HG03045 (cell line): Measurements from ENCODE around the gene TRIM44.
"Not testable (repeated sequence)": the region's sequence is repeated elsewhere in the genome, so short reads cannot be mapped to it uniquely, and the experiment has no call there.

Source experiments
- ATAC-seq: cut with Tn5 transposase; IDR thresholded peaks from one replicate; pipeline ENCODE4 v1.9.1; 2021; ENCODE audit warnings: mild to moderate bottlenecking, moderate library complexity; ENCODE audit not compliant: unreplicated experiment

The TRIM44 gene

DNA sequence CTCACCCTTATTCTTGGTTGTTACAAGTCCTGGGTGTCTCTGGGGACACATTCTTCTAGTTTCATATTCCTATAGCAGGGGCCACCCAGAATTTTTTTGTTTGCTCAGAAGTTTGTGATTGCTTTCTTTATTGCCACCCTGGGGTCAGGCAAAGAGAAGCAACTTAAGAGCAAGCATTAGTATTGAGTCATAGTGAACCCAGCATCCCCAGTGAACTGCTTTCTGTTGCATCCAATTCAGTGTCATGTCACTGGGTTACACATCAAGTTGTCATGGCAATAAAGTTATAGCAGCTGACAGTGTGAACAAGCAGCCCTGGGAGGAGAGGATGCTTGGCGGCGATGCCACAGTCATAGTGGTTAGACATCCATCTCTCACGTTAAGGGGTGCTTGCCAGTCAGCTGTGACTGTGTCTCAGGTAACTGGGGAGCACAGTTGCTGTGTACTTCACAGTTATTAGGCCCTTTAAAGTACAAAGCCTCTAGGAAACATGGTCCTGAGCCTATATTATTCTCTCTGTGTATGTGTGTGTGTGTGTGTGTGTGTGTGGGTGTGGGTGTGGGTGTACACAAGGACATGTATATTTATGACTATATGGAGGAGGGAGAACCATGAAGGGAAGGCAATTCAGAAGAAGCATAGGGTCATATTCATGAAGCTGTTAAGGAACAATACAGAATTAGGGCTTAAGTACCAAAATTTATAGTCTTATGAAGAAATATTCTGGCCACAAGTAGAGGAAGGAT, 52.5 kb downstream of the TRIM44 start:
- ATAC-seq, result peak; percentile 86

DNA sequence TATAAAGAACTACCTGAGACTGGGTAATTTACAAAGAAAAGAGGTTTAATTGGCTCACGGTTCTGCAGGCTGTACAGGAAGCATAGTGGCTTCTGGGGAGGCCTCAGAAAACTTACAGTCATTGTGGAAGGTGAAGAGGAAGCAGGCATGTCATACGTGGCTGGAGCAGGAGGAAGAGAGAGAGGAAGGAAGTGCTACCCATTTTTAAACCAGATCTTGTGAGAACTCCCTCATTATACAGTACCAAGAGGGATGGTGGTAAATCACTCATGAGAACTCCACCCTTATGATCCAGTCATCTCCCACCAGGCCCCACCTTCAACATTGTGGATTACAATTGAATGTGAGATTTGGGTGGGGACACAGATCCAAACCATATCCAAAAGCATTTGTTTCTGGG, 53.1 kb downstream of the TRIM44 start:
- not testable (repeated sequence) for ATAC-seq

DNA sequence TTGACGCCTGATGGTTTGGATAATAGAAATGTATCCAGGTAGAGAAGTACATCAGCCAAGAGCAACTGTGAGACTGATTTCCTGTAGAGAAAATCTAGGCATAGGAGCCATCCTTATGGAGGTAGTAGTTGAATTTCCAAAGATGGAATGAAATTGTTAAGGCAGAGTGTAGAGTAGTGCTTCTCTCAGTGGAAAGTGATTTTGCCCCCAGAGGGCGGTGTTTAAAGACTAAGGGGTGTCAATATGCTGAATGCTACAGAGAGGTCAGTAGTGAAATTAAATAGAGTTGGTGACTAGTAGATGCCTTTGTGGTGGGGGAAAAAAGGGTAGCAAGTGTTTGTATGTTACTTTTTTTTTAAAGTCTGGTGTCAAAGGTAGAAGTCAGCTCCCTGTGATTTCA, 54.5 kb downstream of the TRIM44 start:
- no peak for ATAC-seq

DNA sequence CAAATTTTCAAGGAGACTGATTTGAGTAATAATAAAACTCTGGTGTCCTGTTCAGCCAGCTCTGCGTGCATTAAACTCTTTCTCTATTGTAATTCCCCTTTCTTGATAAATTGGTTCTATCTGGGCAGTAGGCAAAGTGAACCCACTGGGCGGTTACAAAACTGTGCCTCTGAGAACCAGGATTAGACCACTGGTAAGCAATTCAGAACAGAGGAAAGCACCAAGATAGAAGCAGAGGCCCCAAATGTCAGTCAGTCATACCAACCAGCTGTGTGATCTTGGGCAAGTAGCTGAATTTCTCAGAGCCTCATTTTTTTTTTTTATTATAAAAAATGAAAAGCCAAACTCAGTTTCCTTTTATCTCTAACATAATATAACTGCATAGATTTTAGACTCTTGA, 54.9 kb downstream of the TRIM44 start:
- ATAC-seq, result no peak

DNA sequence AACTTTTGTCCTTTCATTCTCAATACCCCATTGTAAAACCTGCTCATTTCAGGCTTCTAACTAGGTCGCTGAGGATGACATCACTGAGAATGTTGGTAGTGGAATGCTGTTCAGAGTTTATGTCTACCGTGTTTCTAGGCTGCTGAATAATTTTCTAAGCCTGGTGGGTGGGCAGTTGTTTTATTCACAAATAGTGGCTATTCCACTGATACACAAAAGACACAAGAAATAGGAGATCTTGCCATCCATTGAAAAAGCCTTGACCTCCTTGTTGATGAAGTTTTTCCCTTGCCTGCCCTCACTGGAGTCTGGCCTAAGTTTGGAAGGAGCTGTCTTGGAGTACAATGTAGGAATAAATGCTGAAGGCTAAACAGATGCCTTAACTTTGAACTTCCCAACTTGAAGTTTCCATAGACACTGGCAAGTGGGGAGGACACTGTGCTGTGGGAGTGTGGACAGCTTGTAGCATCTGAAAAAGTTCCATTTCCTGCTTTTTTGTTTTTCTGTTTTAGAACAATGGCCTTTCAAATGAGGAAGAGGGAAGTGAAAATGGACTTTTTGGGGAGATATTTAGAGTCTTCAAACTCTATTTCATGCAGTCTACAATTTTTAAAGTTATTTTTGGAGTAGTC, 59.2 kb downstream of the TRIM44 start:
- ATAC-seq, result peak; percentile 49

DNA sequence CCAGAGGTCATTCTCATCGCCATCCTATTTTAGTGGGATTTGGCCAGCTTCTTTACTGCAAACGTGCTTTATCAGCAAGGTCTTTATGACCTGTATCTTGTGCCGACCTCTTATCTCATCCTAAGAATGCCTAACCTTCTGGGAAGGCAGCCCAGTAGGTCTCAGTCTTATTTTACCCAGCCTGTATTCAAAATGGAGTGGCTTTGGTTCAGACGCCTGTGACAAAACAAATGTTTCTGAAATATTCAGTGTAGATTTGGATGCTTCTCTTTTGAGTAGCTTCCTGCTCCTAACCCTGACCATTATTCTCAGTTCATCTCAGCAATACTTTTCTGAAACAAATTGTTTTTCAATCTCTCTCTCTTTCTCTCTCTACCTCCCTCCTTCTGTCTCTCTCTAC, 60.1 kb downstream of the TRIM44 start:
- ATAC-seq, result no peak

DNA sequence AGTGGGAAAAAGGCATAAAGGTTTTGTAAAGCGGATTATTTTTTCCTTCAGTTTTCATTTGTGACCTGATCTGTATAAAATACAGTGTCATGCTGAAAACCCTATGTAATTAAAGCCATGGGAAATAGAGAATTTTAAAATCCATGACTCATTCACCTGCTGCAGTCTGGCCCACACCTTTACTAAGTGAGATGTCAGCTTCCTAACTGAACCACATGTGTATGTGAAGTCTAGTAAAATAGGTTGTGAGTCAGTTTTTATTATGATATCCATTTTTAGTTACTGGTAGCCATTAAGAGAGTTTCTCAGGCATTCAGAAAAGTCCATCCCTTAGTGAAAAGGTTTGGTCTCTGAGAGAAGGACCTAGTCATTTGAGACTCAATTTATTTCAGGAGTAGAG, 60.9 kb downstream of the TRIM44 start:
- no peak for ATAC-seq

DNA sequence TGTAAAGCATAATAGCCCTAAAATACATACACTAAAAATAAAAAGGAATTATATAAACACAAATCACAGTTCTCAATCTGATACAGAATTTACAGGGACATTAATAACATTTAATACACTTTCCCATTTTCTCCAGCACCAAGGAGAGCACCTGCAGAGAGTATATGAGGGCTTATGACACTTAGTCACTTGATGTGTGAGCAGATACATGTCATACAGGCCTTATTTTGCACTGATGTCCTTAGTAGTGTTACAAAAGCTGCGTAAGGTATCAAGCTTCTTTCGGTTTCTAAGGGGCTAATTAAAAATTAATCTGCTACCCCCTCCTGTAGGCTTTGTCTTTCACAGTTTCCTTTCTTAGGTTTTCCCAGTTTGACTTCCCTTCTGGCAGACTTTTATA, 61.3 kb downstream of the TRIM44 start:
- no peak for ATAC-seq

DNA sequence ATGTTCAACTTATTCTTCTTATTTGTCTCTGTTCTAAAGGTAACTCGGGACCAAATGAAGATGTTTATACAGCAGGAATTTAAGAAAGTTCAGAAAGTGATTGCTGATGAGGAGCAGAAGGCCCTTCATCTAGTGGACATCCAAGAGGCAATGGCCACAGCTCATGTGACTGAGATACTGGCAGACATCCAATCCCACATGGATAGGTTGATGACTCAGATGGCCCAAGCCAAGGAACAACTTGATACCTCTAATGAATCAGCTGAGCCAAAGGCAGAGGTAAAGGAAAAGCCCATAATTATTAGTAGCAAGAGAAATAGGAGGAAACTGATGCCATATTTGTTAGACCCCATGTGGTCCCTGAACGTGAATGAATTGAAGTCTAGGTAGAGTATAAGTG, 63.3 kb downstream of the TRIM44 start:
- no peak for ATAC-seq

DNA sequence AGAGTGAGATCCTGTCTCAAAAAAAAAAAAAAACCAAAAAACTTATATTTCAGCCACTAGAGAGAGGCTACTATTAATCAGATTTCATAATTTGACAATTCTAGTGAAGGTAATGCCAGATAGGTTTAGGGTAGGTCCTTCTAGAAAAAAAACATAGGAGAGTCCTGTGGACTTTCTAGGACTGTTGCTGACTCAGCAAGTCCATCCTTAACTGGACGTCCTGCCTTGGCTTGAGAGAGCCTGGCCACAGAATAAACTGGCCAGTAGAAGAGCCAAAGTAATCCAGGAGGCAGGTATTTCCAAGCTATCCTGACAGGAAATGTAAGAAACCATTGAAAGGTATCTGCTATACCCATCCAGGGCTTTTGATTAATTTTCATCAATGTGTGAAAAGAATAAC, 64.6 kb downstream of the TRIM44 start:
- no peak for ATAC-seq

DNA sequence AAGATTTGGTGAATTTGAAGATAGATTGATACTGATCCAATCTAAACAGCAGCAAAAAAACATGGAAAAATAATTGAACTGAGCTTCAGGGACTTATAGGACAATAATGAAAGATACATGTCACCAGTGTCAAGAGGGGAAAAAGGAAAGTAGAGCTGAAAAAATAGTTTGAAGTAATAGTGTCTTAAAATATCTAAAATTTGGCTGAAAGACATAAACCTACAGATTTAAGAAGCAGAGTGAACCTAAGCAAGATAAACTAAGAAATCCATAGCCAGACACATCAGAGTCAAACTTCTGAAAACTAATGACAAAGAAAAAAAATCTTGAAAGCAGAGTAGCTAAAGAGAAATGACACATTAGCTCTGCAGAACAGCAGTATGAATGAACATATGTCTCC, 67.7 kb downstream of the TRIM44 start:
- ATAC-seq, result no peak

DNA sequence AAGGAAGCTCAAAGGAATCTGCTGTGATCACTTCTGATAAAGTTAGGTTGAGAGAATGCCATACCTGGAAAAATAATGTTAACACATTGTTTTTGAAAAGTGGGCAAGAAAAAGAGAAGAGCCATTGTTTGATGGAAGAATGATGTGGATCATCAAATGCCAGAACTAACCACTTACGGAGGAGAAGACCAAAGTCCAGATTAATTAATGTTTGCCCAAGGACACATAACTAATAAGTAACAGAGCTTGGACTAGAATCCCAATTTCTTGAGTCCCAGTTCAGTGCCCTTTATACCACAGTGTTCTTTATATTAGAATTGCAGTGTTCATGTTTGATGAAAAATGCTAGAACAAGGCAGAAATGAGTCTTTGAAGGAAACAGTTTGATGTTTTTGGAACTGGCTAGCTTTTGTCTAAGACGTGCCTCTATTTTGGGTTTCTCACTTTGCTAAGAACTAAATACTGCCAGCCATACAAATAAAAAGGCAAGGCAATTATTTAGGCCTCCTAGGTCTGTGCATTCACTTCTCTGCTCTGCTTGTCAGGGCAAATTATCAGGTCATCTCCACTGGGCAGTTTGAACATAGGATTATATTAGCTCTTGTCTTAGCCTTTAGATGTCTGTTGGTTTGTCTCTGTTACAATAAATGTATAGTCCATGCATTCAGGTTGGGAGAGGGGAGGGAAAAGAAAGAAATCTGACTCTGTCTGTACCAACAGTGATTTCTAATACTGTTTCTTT, 72.3 kb downstream of the TRIM44 start:
- no peak for ATAC-seq

DNA sequence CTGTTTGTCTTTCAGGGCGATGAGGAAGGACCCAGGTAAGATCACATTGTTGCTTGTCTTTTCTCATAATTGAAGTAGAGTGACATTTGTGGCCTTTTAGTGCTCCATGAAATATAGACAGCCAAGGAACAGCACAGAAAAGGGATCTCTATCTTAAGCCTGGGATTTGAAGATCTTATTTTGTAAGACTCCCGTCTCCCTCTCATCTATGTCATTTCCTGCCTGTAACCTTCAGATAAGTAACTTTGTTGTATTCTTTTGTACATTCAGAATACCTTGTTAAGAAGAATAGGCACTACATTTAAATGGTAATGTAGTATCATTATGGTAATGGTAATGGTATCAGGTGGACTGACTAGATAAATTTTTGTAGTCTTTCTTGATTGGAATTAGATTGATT, 72.8 kb downstream of the TRIM44 start:
- ATAC-seq, result no peak

DNA sequence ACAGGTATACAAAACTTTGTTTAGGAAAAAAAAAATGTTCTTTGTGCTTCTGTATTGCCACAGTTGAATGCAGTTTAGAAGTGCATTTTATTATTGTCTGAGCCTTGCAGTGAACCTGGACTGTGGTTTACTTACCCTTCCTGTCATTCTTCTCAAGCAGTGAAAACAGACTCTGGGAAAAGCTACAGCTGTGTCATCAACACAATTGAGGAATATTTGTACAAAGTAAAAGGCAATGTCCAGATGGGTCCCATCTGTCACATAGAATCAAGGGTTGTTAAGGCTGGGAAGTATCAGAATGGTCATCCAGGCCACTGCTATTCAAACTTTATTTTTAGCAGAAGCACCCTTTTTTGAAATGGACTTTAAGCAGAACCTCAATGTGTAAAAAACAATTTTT, 73.3 kb downstream of the TRIM44 start:
- ATAC-seq, result no peak

DNA sequence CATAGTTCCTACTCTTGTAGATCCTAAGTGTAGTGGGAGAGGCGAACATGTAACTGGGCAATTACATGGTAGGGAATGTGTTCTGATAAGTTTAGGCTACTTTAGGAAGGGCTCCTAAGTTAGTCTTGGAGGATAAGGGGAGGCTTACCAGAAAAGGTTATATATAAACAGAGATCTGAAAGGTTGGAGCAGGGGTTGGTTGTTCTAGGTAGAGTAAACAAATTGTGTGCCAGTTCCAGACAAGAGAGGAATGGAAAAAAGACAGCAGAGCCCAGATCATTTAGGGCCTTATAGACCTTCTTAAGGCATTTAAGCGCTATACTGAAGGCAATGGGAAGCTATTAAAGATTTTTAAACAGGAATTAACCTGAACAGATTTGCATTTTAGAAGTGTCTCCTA, 74.4 kb downstream of the TRIM44 start:
- no peak for ATAC-seq

DNA sequence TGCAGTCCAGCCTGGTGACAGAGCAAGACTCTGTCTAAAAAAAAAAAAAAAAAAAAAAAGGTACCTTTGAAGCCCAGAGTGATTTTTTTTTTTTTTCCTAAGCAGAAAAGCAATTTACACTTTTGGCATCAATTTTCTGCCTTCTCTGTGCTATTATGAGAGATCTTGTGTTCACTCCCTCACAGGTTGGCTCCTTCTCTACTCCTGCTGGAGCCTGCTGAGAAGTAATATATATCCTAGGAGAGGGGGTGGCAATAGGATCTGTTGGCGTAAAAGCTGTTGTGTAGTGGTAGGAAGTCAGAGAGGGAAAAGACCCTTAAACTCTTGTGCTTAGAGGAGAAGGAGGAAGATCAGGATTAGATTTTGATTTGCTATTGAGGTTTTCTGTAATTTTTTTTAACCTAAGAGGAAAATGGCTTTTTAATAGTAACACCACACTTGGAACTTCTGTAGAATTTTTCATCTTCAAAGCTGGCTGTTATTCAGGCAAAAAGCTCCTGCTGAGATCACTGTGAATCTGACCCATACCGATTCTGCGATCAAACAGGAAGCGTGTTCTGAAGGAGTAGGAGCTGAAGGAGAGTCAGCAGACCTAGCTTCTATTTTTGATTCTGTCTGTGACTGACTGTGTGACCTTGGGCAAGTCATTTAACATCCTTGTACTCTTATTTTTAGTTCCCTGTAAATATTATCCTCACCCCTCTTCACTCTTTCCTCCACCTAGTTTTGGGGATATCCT, 77.7 kb downstream of the TRIM44 start:
- no peak for ATAC-seq

DNA sequence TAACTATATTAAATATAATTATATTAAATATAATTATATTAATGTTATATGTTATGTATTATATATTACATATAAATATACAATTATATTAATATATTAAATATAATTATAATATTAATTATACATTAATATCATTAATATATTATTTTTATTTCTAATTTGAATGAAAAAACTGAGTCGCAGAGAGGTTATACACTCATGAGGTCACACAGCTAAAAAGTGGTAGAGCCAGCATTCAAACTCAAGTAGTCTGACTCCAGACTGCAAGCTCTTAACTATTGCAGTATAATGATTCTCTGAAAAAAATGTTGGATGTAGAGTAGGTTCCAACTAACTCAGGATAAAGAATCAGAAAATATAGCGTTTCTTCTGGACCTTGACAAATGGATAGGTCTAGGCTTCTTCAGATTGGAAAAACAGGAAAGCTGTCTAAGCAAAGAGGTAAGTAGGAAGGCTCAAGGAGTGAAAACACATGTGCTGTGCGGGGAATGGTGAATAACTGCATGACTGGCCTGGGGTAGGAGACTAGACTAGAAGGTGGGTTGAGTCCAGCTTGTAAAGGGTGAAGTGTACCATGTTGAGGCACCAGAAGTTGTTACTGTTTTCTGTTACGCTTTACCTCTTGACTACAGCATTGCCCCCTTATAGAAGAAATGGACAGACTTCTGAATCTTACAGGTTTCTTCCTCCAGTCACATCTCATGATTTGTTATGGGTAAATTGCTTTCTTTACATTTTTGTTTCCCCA, 80.3 kb downstream of the TRIM44 start:
- ATAC-seq, result no peak

DNA sequence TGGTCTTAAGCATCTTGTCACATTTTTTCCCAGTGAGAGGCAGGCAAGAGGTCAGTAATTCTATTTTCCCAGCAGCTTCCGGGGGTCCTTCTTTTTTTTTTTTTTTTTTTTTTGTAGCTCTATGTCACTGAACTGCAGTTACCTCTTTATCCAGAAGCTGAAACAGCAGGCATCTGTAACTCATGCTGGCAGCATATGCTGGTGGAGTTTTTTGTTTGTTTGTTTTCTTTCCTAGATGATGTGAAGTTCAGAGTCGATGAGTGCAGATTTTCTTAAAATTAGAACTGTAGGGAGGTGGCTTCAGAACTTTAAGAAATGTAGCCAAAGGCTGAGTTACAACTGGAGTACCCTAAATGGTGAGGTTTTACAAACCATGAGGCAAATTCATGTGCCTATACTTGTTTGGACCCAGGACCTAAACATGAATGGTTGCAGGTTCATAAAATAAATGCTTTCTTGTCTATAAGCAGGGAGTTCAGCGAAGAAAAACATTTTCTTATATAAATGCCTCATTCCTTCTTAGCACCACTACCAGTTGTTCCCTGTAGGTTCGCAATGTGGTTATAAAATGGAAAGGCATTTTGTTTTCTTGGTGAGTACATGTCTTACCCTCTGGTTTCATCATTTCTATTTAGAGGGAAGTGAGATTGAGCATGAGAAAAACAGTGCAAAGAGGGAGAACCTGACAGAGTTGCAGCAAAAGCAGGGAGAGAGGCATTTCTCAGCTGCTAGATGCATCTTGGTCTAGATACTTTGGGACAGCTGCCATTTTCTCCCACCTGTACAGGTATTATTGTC, 84.0 kb downstream of the TRIM44 start:
- ATAC-seq, result no peak

DNA sequence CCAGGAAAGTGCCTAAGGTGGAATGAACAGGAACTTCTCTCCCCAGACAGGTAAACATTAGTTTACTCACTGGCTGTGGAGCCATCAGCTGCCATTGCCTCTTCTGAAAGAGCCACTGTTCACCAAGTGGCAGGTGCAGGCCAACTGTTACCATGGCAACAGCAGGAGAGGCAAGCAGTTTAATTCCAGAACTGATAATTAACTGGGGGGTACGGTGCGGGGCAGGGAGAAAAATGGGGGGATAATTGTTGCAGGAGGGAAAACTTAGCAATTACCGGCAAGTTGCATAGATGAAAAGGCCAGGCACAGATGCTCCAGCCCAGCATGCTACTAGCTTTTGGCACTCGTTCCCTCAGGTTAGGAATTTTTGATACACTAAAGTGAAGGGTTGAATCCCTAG, 85.1 kb downstream of the TRIM44 start:
- no peak for ATAC-seq

DNA sequence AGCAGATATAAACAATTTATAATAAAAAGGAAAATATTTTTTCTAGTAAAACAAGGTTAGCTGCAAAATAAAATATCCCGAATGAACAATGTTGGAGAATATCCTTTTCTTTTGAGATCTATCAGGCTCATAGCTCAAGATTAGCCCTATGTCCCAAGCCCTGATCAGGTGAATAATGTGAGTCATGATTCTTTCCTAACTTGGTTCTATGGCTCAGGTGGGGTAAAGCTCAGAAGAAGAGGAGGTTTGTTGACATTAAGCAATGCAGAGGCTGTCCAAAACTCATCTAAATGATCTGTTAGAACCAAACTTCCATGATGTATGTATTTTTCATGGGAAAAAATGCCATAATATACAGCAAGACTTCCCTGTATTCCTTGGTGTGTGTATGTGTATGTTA, 86.1 kb downstream of the TRIM44 start:
- ATAC-seq, result no peak
